Lower leg skin (tissue), 4 donors: ENCODE measurements around the gene DPEP1. TPM values are rescaled to one million over a fixed set of nuclear protein-coding genes. Genes with fewer than 3 reads are reported as not detected.
A peak's percentile ranks its signal among the peaks of the same experiment; 100 is the strongest.
"Not testable (repeated sequence)": the region's sequence is repeated elsewhere in the genome, so short reads cannot be mapped to it uniquely, and the experiment has no call there.

ENCODE experiments used
- DNase-seq, 2 donors: peaks; one replicate each; pipeline ENCODE4 v3.0.0-alpha.2; 2019; ENCODE audit warnings: low spot score in 2 of 2
- H3K4me3 ChIP-seq: fragments of 200-600 bp; sonication (generic); 2 replicates; pipeline ENCODE4 v1.5.1; 2017; ENCODE audit warnings: mild to moderate bottlenecking, low read depth; ENCODE audit not compliant: poor library complexity, severe bottlenecking
- CTCF ChIP-seq, 3 donors: fragments of 450-650 bp; IDR thresholded peaks; one replicate each; pipeline ENCODE4 v1.5.1; 2016; ENCODE audit warnings: antibody characterized with exemption in 3 of 3, mild to moderate bottlenecking in 3 of 3, moderate library complexity in 2 of 3
- POLR2A ChIP-seq, 2 donors: fragments of 450-650 bp; IDR thresholded peaks; one replicate each; pipeline ENCODE4 v1.6.1; 2016 to 2017; ENCODE audit warnings: antibody characterized with exemption in 2 of 2, mild to moderate bottlenecking in 1 of 2, moderate library complexity in 1 of 2
- WGBS, 2 donors: methylation state at CpG; one replicate each; pipeline ENCODE4 v1.1.5; 2018; 5-methylcytosine and 5-hydroxymethylcytosine counted together
- intact Hi-C: fragments of 100-400 bp; cut with DNase I; formaldehyde crosslinking; loops from one replicate; pipeline ENCODE4 v1.15.0; 2023; ENCODE audit warnings: low total_unique reads
- total RNA-seq, 4 donors: library from RNA; depleted of rRNA; stranded (reverse); fragments of >200 nt; gene quantifications; one replicate each; pipeline ENCODE4 v1.1.0, GENCODE V29; 2016

DPEP1 gene
- total RNA-seq, 4 donors from 2014 or later = 1.7 to 3.7 TPM; not detected in 2

- H3K4me3 ChIP-seq = no peak overlapping the region
- no peak for TF ChIP-seq CTCF (IDR thresholded peaks at IDR 0.05)
- TF ChIP-seq POLR2A (IDR thresholded peaks at IDR 0.05) = no peak
- intact Hi-C loops = no loop called here
- no peak for DNase-seq
- WGBS, 2 donors = 78 to 81% methylated on average over 10 of the region's 10 CpGs
These were observed 57.3 kb downstream of the DPEP1 start for GRCh38 chr16:89670496-89671431.

GRCh38 chr16:89671565-89671964, 58.1 kb downstream of the DPEP1 start:
- H3K4me3 ChIP-seq, intact Hi-C loops, DNase-seq: not testable (repeated sequence)
- 95 to 97% methylated on average over 4 of the region's 4 CpGs for WGBS, 2 donors

GRCh38 chr16:89672177-89672941, 58.9 kb downstream of the DPEP1 start:
- WGBS, 2 donors = 87 to 88% methylated on average over 16 of the region's 16 CpGs
- intact Hi-C loops = no loop called here

GRCh38 chr16:89678258-89678657, 64.8 kb downstream of the DPEP1 start:
- intact Hi-C loops = no loop called here
- TF ChIP-seq POLR2A (IDR thresholded peaks at IDR 0.05) = no peak
- no peak for TF ChIP-seq CTCF (IDR thresholded peaks at IDR 0.05)
- no peak for DNase-seq
- WGBS, 2 donors = 96 to 99% methylated on average over 2 of the region's 2 CpGs
- H3K4me3 ChIP-seq = no peak overlapping the region

More at GRCh38 chr16:89672177-89672941, 58.9 kb downstream of the DPEP1 start:
- TF ChIP-seq POLR2A (IDR thresholded peaks at IDR 0.05) (no peak), CTCF (IDR thresholded peaks at IDR 0.05) (no peak)
- no peak overlapping the region for H3K4me3 ChIP-seq
- DNase-seq = no peak

GRCh38 chr16:89685916-89686315, 72.5 kb downstream of the DPEP1 start:
- TF ChIP-seq CTCF (IDR thresholded peaks at IDR 0.05) (no peak), POLR2A (IDR thresholded peaks at IDR 0.05) (no peak)
- no peak overlapping the region for H3K4me3 ChIP-seq
- WGBS, 2 donors = 79 to 94% methylated on average over 1 of the region's 1 CpG
- no peak for DNase-seq
- intact Hi-C loops = no loop called here

- TF ChIP-seq POLR2A (IDR thresholded peaks at IDR 0.05) (no peak), CTCF (IDR thresholded peaks at IDR 0.05) (no peak)
- intact Hi-C loops = no loop called here
- peak; percentile 86 to 96 for DNase-seq
- WGBS, 2 donors = 0 to 2% methylated on average over 18 to 47 of the region's 67 CpGs
- peak within 1 kb of the TSS; percentile 71 for H3K4me3 ChIP-seq
These were observed 73.2 kb downstream of the DPEP1 start, which contains the start of gene CDK10 for GRCh38 chr16:89686520-89687091. Gene CDK10, plus strand, starts transcription at chr16:89686689. Its CDS starts 22 bp downstream, at chr16:89686711.
